NCI-H2171 (cell line): Measurements from ENCODE around the gene MYO3A.

ENCODE experiments used
- DNase-seq: peaks from one replicate; lab custom pipeline; 2025; lab: John Stamatoyannopoulos, UW

The MYO3A gene

DNA sequence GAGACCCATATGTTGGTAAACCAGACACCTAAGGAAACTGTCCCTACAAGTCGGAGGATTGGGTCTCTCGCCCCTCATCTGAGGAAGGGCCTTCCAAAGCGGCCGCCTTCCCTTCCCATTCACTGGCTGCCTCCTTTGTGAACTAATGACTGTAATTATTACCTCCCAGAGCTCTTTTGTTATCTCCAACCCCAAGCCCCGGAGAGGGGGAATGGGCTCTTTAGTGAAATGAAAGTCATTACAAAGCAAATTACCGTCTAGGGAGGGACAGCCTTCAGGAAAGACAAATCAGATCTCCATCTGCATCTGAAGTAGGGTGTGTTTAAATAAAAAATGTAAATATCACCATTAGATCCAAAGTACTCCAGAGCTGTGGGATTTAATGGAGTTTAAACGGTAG lies 280.0 kb downstream of the MYO3A start:
- no peak for DNase-seq

DNA sequence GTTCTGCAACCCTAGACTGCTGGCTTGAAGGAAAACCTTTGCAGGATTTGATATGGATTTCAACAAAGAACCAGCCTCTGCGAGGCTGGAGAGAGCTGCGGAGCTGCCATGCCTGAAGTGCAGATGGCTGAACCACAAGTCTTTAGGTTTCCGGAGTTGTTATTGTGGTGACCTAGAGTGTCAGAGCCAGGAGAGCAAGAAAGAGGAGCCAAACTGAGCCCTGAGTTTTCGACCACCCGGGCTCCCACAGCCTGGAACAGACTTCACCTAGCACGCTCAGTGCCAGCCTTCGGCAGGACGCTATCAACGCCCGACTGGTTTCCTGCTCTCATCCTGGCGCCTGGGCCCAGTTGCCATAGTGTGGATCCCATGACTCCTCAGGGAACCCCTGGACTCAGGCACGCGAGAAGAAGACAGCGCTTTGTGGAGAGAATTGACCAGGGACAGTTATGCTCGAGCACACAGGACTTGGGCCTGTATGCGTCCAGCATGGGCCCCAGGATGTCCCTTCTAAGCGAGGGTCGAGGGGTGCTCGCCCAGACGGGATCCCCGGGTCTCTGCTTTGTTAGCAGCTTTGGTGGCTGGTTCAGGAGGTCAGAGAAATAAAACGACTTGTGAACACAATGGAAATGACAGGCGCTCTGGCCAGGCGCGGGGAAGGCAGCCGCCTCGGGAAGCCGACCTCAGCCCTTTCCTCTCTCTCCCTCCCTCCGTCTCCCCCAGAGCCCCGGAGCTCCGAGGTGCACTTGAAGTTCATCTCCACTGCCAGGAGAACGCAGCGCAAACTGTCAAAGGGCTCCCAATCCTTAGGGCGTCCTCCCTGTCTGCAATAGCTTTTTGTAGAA lies 280.7 kb downstream of the MYO3A start:
- DNase-seq = no peak

DNA sequence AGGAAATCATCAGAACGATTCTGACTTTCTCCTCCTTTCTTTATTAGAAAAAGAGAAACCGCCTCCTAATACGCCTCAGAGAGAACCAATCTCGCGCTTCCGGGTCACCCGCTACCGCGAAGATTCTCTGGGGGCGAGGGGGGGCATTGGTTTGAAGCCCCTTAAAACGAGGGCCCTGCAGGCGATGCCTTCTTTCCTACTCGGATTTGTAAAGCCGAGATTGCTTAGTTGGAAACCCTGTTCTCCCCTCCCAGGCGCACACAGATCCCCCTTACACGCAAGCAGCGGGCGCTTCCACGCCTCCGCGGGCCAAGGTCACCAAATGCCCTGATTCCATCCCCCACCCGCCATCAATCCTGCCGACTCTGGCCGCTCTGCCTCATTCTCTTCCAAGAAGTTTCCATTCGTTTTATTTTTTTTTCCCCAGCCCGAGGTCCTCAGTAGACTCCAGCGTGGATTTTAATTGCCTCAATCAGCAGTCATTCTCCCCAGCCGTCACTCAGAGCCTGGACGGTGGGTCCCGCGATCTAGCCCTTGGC lies 281.4 kb downstream of the MYO3A start:
- DNase-seq = no peak

DNA sequence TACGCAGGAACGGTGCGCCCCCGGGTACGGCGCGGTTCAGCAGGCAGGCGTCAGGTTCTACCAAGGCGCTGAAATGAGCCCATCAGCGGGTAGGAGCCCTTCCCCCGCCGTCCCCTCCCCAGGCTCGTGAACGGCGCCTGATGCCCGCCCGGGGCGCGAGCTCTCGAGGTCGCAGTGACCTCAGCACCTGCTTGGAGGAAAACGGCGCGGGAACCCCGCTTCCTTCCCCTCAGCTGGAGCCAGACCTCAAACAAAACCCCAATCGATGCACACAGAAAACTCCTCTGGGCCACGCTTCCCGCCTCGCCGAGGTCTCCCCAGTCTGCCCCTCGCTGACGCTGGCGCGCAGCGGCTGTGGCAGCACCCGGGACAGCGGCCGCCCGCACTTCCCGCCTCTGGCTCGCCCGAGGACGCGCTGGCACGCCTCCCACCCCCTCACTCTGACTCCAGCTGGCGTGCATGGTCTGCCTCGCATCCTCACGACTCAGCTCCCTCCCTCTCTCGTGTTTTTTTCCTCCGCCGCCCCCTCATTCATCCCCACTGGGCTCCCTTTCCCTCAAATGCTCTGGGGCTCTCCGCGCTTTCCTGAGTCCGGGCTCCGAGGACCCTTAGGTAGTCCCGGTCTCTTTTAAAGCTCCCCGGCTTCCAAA lies 282.0 kb downstream of the MYO3A start:
- DNase-seq = no peak

DNA sequence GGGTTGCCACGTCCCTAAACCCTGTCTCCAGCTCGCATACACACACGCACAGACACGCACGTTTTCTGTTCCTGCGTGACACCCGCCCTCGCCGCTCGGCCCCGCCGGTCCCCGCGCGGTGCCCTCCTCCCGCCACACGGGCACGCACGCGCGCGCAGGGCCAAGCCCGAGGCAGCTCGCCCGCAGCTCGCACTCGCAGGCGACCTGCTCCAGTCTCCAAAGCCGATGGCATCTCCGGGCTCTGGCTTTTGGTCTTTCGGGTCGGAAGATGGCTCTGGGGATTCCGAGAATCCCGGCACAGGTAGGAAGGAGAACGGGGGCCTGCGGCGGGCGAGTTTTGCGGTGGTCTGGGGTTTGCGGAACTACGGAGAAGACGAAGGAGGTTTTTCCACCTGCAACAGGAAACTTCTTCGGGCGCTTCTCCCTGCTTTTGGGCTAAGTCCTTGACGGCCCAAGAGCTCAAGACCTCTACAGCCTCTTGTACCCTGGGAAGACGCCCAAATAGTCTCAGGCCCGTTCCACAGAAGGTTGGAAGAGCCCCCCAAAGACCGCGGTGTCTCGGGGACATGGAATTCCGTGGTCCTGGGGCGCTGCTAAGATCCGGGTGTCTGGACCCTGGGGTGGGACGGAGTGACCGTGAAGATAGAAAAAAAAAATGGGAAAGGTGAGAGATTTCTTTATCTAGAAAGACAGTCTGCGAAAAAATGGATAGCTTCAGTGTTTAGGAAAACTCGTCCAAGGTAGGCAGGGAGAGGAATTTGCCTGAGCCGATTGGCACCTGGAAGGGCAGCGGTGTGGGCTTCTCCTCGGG lies 282.8 kb downstream of the MYO3A start, which contains the start of gene GAD2:
TSS of gene GAD2 (plus strand) at position 190 of the 811 bp plus-strand sequence. CDS start at position 226, 36 bp downstream.
- DNase-seq = no peak

DNA sequence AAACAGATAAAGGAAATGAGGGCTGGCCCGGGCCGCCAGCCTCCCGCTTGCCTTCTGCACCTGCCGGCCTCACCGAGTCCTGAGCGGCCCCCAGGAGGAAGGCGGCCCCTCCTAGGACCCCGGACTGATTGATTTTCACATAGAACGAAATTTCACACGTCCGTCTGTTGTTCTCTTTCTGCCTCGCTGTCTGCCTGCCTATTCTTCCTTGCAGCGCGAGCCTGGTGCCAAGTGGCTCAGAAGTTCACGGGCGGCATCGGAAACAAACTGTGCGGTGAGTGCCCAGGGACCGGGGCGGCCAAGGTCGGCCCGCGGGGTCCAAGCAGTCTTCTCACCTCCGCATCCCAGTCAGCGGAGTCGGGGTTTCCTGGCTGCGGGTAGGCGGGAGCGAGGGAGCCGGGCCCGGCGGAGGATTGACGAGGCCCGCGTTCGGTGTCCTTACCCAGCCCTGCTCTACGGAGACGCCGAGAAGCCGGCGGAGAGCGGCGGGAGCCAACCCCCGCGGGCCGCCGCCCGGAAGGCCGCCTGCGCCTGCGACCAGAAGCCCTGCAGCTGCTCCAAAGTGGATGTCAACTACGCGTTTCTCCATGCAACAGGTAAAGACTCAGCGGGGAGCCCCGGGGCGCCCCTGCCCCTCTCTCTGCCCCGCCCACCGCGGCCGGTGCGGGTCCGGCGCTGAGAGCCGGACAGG lies 283.5 kb downstream of the MYO3A start:
- DNase-seq = no peak

DNA sequence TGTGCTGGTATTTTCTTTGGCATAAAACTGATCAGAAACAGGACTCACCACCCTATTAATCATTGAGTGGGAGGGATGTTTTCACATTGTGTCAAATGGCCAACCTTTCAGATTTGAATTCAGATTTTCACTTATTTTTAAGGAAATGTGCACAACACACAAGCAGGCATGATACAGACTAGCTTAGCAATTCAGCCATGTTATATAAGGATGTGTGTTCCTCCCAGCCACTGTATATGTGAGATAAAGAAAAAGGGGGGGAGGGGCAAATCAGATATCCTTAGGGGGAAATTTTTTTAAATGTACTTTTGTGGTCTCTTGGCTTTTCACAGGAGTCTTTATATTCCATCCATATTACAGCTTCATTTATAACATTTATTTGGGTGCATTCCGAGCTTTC lies 285.6 kb downstream of the MYO3A start:
- no peak for DNase-seq

DNA sequence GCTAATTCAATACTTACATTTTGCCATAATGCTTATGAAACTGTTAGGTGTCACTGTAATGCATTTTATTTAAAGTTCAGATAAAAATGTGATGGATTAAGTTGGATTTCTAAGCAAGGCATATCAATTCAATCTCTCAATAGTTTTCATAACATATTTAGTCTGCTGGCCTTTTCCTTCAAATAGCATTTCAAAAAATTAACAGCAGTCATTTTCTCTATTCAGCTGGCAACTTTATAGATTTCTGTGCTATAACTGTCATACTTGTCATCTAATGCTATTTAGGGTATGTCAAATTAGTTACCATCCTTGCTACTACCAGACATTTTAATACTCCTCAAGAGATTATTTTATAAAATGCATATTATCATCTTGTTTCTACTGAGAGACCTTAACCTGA lies 286.9 kb downstream of the MYO3A start:
- DNase-seq = no peak

DNA sequence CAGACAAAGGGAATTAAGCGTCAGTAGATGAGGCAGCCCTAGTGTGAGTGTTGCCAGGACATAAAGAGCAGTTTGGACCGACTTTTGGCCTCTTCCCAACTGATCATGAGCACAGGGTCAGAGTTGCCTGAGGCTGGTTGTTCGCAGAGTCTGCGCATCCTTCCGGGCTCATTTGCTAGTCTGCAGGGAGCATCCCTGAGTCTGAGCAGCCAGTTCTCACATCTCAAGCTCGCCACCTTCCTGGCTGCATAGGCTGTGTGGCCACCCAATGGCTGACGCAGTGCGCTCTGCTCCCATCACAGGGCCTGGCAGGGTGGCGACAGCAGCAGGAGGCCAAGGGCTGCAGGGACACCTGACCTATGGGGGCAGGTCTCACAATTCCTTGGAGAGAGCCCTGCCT lies 287.5 kb downstream of the MYO3A start:
- DNase-seq = no peak

DNA sequence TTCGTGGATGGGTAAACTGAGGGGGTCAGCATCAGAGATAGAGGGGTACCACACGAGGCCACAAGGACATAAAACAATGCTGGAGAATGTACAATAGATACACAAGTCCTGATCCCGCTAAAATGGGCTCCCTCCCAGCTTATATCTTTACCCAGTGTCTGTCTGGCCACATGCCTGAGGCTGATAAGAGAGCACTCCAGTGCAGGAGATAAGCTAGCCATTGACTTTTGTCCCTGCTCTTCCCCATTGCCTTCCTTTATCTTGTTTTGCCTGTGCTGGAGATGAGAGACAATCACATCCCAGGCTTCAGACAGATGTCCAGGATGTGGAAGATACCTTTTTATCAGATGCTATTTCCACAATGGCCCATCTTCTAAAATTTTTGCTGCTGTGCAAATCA lies 288.5 kb downstream of the MYO3A start:
- DNase-seq = no peak

DNA sequence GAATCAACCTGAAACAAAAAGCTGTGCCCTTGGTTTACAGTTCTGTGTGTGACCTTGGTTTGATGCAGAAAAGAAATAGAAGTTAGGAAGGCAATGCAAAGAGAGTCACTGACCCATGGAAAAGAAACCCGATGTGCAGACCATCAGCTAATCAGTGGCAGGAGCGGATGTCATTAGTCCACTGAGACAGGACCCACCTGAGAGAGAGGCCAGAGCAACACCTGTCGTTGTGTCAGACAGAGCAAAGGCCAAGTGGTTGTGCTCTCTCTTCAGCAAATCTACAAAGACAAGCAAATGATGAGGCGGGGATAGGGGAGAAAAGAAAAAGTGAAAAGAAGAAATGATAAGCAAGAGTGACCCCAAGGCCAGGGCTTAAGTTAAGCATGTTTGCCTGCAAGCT lies 291.3 kb downstream of the MYO3A start:
- DNase-seq = no peak

DNA sequence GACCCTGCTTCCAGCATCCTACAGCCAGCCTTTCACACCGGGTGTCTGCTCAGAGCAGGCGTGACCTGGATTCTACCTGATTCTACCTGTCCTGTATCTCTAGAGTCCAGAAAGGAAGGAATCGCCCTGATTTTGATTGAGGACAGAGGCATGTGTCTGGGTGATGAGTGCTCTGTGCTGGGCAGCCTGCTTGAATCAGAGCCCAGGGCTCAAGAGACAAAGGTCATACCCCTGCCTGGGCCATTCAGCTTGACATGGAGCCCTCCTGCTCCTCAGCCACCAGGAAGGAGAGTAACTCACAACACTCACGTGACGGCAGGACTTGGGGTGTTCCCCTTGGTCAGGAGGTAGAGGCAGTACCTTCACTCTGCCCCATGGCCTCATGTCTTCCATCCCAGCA lies 293.8 kb downstream of the MYO3A start:
- DNase-seq = no peak

DNA sequence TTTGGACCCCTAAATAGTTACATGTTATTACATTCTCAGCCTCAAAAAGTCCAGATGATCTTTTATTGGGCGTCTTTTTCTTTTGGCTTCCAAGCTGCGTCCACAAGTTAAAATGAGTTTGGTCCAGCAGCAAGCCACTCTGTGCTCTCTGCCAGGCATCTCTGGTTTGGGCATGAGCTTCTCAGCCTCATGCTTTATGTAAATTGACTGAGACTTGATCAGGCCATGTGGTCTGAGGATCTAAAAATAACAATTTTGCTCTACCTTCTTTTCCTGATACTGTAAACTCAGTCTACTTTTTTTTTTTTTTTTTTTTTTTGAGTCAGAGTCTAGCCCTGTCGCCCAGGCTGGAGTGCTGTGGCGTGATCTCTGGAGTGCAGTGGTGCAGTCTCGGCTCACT lies 298.1 kb downstream of the MYO3A start:
- DNase-seq = no peak

DNA sequence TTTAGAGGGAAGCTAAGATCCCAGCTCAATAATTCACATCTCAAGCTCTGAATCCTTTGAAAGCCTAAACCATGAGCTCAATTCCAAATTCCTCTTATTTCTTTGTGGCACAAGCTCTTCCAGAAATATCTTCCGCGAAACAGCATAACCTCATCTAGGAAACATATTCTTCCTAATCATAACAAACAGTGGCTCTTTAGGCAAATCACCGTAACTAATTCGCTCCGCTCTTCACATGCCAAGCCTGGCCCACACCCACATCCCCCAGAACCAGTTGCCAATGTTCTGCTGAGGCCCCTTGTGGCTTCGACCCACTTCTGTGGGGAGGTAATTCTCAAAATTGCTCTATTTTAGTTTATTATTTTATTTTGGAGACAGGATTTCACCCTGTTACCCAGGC lies 301.7 kb downstream of the MYO3A start:
- no peak for DNase-seq

DNA sequence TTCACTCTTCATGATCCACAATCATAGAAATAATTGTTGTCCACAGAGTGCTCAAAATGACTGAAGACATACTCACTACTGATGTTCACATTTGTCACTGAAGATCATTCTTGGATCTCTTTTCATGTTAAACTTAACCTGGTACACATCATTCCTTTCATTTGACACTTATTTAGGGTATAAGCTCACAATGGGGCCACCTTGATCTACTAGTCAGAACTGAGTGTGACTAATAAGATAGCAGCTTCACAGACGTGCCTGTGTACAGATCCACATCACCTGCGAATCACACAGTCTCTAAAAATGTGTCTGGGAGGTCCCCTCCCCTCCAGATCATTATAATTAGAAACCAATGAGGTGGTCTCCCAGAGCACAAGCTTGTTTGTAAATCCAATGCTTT lies 304.3 kb downstream of the MYO3A start:
- no peak for DNase-seq

DNA sequence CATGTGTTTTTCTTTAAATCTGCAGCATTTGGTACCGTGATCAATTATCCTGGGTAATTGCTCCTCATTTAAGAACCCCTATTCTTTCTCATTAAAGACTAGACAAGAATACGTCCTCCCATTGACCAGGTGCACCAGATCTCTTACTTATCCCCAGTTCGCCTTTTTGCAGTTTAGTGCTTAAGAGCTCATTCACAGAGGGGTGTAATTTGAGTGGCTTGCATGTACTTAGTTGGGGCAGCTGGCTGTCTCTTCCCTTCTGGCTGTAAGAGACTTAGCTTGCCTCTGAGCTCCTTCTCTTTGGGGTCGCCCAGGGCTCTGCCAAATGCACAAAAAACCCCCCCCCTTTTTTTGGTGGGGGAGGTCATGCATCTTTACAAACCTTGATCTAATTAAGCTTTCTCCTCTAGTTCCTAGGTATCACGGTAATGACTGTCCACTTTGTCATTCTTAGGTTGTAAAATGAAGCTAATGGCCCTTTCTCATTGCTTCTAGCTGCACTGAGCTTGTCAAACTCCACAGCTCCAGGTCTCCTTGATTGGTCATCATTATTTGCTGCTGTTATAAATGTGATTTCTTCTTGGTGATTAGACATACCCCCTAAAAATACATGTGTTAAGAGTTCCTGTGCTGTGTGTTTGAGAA lies 308.8 kb downstream of the MYO3A start:
- no peak for DNase-seq

DNA sequence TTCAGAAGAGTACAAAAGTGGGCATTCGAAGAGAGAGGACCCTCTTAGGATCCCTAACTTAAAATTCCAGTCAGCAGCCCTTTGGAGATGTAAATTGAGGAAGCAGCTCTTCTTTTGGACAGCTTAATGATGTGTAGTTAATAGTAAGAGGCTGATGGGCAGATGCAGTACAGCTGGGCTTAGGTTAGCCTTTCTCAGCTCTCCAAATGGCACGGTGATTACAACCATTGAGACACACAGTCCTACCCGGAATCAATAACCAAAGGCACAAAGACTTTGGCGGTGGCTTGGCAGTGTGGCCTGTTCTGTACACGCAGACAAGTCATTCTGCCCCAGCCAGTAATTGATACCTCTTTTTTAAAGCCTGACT lies 309.3 kb downstream of the MYO3A start:
- no peak for DNase-seq

DNA sequence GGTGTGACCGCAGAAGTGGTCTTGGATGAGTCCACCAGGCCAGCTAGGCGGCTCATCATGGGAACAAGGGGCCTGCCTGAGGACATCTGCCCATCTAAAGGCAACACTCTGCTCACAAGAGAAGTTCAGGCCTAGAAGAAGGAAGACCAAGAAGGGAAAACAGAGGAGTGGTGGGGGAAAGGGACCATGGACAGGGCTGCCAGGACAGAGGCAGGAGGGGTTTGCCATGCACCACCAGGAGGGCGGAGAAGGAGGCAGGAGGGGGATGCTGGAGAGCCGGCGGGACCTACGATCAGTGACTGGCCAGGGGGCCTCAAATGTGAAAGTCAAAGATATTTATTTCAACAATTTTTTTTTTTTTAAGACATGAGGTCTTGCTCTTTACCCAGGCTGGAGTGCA lies 315.7 kb downstream of the MYO3A start:
- DNase-seq = no peak

DNA sequence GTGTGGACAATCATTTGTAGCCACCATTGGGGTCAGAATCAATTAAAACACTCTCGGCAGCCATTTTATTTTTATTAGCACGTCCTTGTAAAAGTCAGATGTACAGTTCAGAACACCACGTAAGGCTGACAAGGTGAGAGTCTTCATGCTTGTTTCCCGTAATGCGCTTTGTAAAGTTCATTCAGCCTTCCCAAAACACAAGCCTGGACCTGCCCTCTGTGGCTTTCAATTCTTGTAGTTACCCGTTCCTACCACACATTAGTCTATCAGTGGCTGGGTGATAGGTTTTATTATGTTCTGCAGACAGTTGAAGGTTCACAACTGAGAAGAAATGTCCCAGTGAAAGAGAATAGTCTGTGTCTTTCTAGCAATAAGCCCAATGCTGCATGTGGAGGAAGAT lies 317.9 kb downstream of the MYO3A start:
- no peak for DNase-seq

DNA sequence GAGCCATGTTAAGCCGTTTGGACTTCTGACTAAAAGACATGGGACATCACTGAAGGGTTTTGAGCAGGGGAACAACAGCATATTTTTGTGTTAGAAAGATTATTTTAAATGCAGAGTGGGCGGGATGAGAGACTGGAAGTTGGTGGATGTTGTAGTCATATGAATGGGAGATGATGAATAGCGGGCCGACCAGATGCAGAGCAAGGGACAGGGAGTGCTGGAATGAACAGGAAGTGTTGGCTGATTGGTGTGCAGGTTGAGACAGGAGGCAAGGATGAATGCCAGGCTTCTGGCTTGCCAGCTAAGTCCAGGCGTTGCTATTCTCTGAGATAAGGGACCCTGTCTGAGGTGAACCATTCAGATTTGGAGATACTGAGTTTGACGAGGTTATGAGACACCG lies 320.6 kb downstream of the MYO3A start:
- no peak for DNase-seq

DNA sequence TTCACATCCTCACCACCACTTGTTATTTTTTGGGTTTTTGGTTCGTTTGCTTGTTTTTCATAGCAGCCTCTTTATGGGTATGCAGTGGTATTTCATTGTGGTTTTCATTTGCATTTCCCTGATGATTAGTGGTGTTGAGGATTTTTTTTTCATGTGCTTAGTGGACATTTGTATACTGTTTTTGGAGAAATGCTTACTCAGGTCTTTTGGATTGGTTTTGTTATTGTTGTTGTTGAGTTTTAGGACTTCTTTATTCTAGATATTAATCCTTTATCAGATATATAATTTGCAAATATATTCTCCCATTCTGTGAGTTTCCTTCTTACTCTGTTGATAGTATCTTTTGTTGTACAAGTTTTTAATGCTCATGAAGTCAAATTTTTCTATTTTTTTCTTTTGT lies 325.3 kb downstream of the MYO3A start:
- DNase-seq = no peak
